Colonic mucosa (tissue), 4 donors: ENCODE results near the gene PRELID3B. TPM values are rescaled to one million over a fixed set of nuclear protein-coding genes. Genes with fewer than 3 reads are reported as not detected.
"Not testable (repeated sequence)": the region's sequence is repeated elsewhere in the genome, so short reads cannot be mapped to it uniquely, and the experiment has no call there.

ENCODE experiments used
- DNase-seq: peaks from one replicate; pipeline ENCODE4 v3.0.0-alpha.2; 2020
- H3K27ac ChIP-seq: fragments of 200-600 bp; one replicate; pipeline ENCODE4 v1.8.0; 2021
- H3K27me3 ChIP-seq: fragments of 200-600 bp; one replicate; pipeline ENCODE4 v1.8.0; 2021
- H3K36me3 ChIP-seq: fragments of 200-600 bp; one replicate; pipeline ENCODE4 v1.8.0; 2021
- H3K4me1 ChIP-seq: fragments of 200-600 bp; one replicate; pipeline ENCODE4 v1.8.0; 2021; ENCODE audit warnings: mild to moderate bottlenecking
- H3K4me3 ChIP-seq: fragments of 200-600 bp; one replicate; pipeline ENCODE4 v1.8.0; 2021
- H3K9ac ChIP-seq, 2 donors: one replicate each; pipeline ENCODE4 v1.7.0; 2013; ENCODE audit warnings: control low read depth in 2 of 2, low read depth in 2 of 2, low read length in 2 of 2
- H3K9me3 ChIP-seq: fragments of 200-600 bp; one replicate; pipeline ENCODE4 v1.8.0; 2021
- intact Hi-C: fragments of 100-400 bp; cut with DNase I; formaldehyde crosslinking; loops from one replicate; pipeline ENCODE4 v1.14.1; 2022
- total RNA-seq, 2 donors: library from RNA; stranded (reverse); fragmentation: NEBNext Ultra II Directional in 1 of 2; extraction: Animal tissue kit (Norgen Biotek cat#: 25700) in 1 of 2; gene quantifications; one replicate each; pipeline ENCODE4 v1.2.1, GENCODE V29; 2021
- TF ChIP-seq, protein P1 (sequence below): fragments of 200-600 bp; IDR thresholded peaks from one replicate; pipeline ENCODE4 v1.8.0; 2022; ENCODE audit warnings: antibody characterized with exemption, mild to moderate bottlenecking
- donor health status: healthy.
- donor health status: DM: no; HTN: no; CAD: no.
- donor health status: DM: no; HTN: no; CAD: no.

PRELID3B gene
- total RNA-seq, 2 donors from 2014 or later, result 138 to 141 TPM

- TF ChIP-seq, protein P1, sequence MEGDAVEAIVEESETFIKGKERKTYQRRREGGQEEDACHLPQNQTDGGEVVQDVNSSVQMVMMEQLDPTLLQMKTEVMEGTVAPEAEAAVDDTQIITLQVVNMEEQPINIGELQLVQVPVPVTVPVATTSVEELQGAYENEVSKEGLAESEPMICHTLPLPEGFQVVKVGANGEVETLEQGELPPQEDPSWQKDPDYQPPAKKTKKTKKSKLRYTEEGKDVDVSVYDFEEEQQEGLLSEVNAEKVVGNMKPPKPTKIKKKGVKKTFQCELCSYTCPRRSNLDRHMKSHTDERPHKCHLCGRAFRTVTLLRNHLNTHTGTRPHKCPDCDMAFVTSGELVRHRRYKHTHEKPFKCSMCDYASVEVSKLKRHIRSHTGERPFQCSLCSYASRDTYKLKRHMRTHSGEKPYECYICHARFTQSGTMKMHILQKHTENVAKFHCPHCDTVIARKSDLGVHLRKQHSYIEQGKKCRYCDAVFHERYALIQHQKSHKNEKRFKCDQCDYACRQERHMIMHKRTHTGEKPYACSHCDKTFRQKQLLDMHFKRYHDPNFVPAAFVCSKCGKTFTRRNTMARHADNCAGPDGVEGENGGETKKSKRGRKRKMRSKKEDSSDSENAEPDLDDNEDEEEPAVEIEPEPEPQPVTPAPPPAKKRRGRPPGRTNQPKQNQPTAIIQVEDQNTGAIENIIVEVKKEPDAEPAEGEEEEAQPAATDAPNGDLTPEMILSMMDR, result no peak
- Histone ChIP-seq H3K4me3 (no peak overlapping the region), H3K27me3 (no peaks in the 10 kb centered on the region), H3K36me3 (no peaks in the 10 kb centered on the region), H3K9me3 (no peaks in the 10 kb centered on the region), H3K27ac (no peak overlapping the region), H3K4me1 (no peaks in the 10 kb centered on the region), H3K9ac (no peak overlapping the region)
- intact Hi-C loops, result no loop called here
- DNase-seq, result no peak
Observed at GRCh38 chr20:59013031-59013951, 29.3 kb downstream of the PRELID3B start.

GRCh38 chr20:59011874-59012157, 30.8 kb downstream of the PRELID3B start:
- H3K9ac ChIP-seq, H3K9me3 ChIP-seq, H3K36me3 ChIP-seq, DNase-seq, H3K27ac ChIP-seq, intact Hi-C loops, H3K4me3 ChIP-seq, H3K27me3 ChIP-seq, H3K4me1 ChIP-seq: not testable (repeated sequence)

DNA sequence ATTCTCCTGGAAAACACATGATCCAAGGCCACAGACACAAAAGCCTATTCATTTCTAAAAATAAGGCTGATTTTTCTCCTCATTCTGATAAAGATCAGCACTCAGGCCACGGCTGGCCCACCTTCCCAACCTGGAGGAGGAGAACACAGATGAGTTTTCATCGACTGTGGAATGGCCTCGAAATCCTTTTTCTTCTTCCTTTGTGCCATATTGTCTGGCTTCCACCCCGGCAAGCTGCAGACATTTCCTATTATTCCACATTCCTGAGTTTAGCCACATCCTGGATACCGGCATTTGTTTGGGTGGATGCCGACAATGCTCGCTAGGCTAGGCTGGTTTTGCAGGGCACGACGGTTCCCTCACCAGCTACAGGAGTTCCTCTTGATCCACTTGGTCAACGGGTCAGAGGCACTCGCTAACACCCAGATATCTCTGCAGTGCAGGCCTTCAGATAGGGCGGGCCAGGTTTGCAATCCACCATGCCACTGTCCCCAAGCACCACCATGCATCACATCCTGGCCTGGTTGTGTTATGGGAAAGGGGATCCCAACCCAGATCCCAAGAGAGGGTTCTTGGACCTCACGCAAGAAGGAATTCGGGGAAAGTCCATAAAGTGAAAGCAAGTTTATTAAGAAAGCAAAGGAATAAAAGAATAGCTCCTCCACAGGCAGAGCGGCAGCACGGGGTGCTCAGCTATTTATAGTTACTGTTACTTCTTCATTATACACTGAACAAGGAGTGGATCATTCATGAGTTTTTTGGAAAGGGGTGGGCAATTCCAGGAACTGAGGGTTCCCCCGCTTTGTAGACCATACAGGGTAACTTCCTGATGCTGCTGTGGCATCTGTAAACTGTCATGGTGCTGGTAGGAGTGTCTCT, 31.4 kb downstream of the PRELID3B start:
- Histone ChIP-seq H3K27me3 (no peaks in the 10 kb centered on the region), H3K36me3 (no peaks in the 10 kb centered on the region), H3K27ac (no peak overlapping the region), H3K4me1 (peaks cover 3% of the 10 kb centered on the region), H3K9ac (no peak overlapping the region), H3K4me3 (no peak overlapping the region), H3K9me3 (no peaks in the 10 kb centered on the region)
- TF ChIP-seq, protein P1, result no peak
- no peak for DNase-seq
- intact Hi-C loops, result no loop called here

DNA sequence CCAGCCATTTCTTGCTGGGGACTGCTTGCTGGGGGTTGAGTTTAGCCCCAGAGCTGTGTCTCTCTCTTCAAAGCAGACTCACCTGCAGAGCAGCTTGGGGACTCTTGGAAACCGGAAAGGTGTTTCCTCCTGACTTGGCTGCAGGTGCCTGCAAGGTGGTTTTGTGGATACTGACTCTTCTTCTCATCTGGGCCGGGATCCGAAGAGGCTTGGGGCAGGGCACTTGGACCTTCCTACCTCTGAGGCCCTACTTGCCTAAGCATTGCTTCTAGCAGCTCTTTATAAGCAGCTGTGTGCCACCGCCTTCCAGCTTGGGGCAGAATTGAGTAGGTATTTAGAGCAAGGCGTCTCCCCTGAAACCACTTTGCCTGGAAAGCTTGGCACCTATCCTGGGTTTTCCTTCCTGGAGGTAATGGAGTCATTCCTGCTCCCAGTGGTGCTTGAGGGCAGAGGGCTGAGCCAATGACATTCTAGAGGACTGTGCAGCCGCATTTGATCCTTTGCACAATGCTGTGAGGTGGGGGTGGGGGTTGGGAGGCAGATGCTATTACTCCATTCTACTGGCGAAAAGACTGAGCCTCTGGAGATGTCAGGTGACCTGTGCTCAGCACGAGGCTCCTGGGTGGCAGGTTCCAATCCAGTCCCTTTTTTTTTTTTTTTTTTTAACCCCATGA, 32.1 kb downstream of the PRELID3B start:
- TF ChIP-seq, protein P1, result no peak
- Histone ChIP-seq H3K36me3 (no peaks in the 10 kb centered on the region), H3K4me3 (no peak overlapping the region), H3K27me3 (no peaks in the 10 kb centered on the region), H3K27ac (no peak overlapping the region), H3K4me1 (peaks cover 11% of the 10 kb centered on the region), H3K9me3 (no peaks in the 10 kb centered on the region), H3K9ac (peak overlapping the region in 1 of 2 donors; percentile 47)
- DNase-seq, result peak; percentile 72
- intact Hi-C loops, result no loop called here

GRCh38 chr20:59008715-59009336, 33.8 kb downstream of the PRELID3B start:
- H3K9me3 ChIP-seq, result no peaks in the 10 kb centered on the region
- no peak for DNase-seq
- H3K36me3 ChIP-seq, result no peaks in the 10 kb centered on the region
- H3K4me1 ChIP-seq, result peaks cover 14% of the 10 kb centered on the region
- H3K9ac ChIP-seq, result no peak overlapping the region
- intact Hi-C loops, result no loop called here
- H3K27ac ChIP-seq, result no peak overlapping the region
- no peak overlapping the region for H3K4me3 ChIP-seq
- TF ChIP-seq, protein P1, result no peak
- H3K27me3 ChIP-seq, result no peaks in the 10 kb centered on the region
